ENCODE measurements around the gene SLC29A3.

DNA sequence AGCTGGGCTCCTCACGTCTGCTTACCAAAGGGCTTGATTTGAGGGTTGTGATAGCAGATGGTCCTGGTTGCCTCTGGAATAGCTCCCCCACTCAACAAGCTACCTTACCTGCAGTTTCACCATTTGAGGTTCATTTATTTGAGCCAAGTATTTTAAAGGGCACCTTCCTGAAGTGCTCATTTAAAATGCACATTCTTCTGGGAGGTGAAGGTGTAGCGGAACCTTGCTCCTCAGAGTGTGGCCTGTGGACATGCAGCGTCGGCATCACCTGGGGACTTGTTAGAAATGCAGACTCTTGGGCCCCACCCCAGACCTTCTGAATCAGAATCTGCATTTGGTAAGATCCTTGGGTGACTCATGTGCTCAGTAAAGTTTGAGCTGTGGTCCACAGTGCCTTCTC lies 79.9 kb downstream of the SLC29A3 start:
- no peak for TF ChIP-seq ZBTB7A (IDR thresholded peaks at IDR 0.05; ENCODE audit: low read depth)
- TF ChIP-seq, protein P1, sequence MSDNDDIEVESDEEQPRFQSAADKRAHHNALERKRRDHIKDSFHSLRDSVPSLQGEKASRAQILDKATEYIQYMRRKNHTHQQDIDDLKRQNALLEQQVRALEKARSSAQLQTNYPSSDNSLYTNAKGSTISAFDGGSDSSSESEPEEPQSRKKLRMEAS (IDR thresholded peaks at IDR 0.05) = no peak

All from Ishikawa (cell line).